SU-DHL-6 (cell line): ENCODE results near the gene AGBL5.

Experiments
- CTCF ChIP-seq: fragments of 200-600 bp; sonication (generic); IDR thresholded peaks from one replicate; pipeline ENCODE4 v1.5.1; 2017; ENCODE audit warnings: antibody characterized with exemption, mild to moderate bottlenecking, low read length, moderate library complexity; ENCODE audit not compliant: insufficient read depth, poor library complexity, severe bottlenecking
- EZH2phosphoT487 ChIP-seq: fragments of 200-600 bp; sonication (generic), shearing (Covaris generic); conservative IDR thresholded peaks from 2 replicates; pipeline ENCODE4 v1.6.1; 2018; ENCODE audit warnings: mild to moderate bottlenecking, antibody characterized with exemption, low read length, moderate library complexity, mixed read lengths

DNA sequence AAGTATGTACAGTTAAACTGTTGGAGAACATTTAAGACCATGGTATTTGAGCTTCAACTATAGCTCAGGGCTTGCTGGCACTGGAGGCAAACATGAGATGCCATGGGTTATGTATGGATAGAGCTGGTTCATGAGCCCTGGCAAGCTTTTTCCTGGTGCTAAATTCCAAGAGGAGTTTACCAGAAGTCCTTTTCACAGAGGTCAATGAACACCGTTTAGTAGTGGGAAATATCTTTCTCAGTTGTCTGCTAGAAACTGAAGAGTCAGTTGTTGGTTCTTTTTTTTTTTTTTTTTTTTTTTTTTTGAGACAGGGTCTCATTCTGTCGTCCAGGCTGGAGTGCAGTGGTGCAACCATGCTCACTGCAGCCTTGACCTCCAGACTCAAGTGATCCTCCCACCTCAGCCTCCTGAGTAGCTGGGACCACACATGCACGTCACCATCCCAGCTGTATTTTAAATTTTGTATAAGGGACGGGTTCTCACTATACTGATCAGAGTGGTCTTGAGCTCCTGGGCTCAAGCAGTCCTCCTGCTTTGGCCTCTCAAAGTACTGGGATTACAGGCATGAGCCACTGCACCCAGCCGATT is 36.4 kb downstream of the AGBL5 start:
- TF ChIP-seq CTCF (no peak), EZH2phosphoT487 (no peak)
